GM23338 (cell line): ENCODE data around the gene IL26. TPM values are rescaled to one million over a fixed set of nuclear protein-coding genes. Genes with fewer than 3 reads are reported as not detected.

Source experiments
- ATAC-seq: fragments of 200-7000 bp; cut with Tn5 transposase; 3 replicates; pipeline ENCODE4 v1.9.1; 2020
- DNase-seq: peaks from one replicate; pipeline ENCODE4 v3.0.0-alpha.2; 2015; ENCODE audit warnings: low spot score
- H2AFZ ChIP-seq: fragments of 200-600 bp; sonication (generic); 2 replicates; pipeline ENCODE4 v1.8.0; 2016; ENCODE audit warnings: antibody characterized with exemption, mild to moderate bottlenecking, moderate library complexity
- H3F3A ChIP-seq: fragments of 200-600 bp; sonication (generic); replicated peaks from 2 replicates; pipeline ENCODE4 v1.8.0; 2017; ENCODE audit warnings: antibody characterized with exemption, mixed run types, low read depth
- H3K27ac ChIP-seq: fragments of 200-600 bp; sonication (generic); 2 replicates; pipeline ENCODE4 v1.6.1; 2016; ENCODE audit warnings: low read depth
- H3K27me3 ChIP-seq: fragments of 200-600 bp; sonication (generic); 2 replicates; pipeline ENCODE4 v1.8.0; 2016; ENCODE audit warnings: mild to moderate bottlenecking, mixed run types, moderate library complexity; ENCODE audit not compliant: insufficient read depth
- H3K36me3 ChIP-seq: fragments of 200-600 bp; sonication (generic); 2 replicates; pipeline ENCODE4 v1.8.0; 2016; ENCODE audit warnings: mild to moderate bottlenecking; ENCODE audit not compliant: insufficient read depth
- H3K4me1 ChIP-seq: fragments of 200-600 bp; sonication (generic); 2 replicates; pipeline ENCODE4 v1.8.0; 2016; ENCODE audit warnings: mild to moderate bottlenecking, moderate library complexity; ENCODE audit not compliant: insufficient read depth
- H3K4me2 ChIP-seq: fragments of 200-600 bp; sonication (generic); 2 replicates; pipeline ENCODE4 v1.7.1; 2017; ENCODE audit warnings: mixed run types
- H3K4me3 ChIP-seq: fragments of 200-600 bp; sonication (generic); 2 replicates; pipeline ENCODE4 v1.6.1; 2016; ENCODE audit warnings: mixed run types
- H3K79me2 ChIP-seq: fragments of 200-600 bp; sonication (generic); replicated peaks from 2 replicates; pipeline ENCODE4 v1.8.0; 2017; ENCODE audit warnings: mild to moderate bottlenecking; ENCODE audit not compliant: insufficient read depth
- H3K9me2 ChIP-seq: fragments of 200-600 bp; sonication (generic); 2 replicates; pipeline ENCODE4 v1.8.0; 2017; ENCODE audit not compliant: insufficient read depth
- H4K20me1 ChIP-seq: fragments of 200-600 bp; sonication (generic); replicated peaks from 2 replicates; pipeline ENCODE4 v1.8.0; 2017; ENCODE audit warnings: mild to moderate bottlenecking; ENCODE audit not compliant: insufficient read depth
- H3K27ac Mint-ChIP-seq: 2 replicates; pipeline ENCODE4 v1.8.0; 2020; ENCODE audit warnings: inconsistent platforms, mild to moderate bottlenecking, moderate library complexity, mixed read lengths
- H3K27me3 Mint-ChIP-seq: 3 replicates; pipeline ENCODE4 v1.8.0; 2022; ENCODE audit warnings: low read depth, mild to moderate bottlenecking, moderate library complexity, mixed read lengths, inconsistent platforms; ENCODE audit not compliant: insufficient read depth, poor library complexity
- H3K36me3 Mint-ChIP-seq: 3 replicates; pipeline ENCODE4 v1.8.0; 2021; ENCODE audit warnings: low read depth, mild to moderate bottlenecking, inconsistent platforms, moderate library complexity, mixed read lengths
- H3K4me1 Mint-ChIP-seq: 3 replicates; pipeline ENCODE4 v1.8.0; 2020; ENCODE audit warnings: mild to moderate bottlenecking, inconsistent platforms, mixed read lengths
- H3K4me3 Mint-ChIP-seq: 3 replicates; pipeline ENCODE4 v1.8.0; 2021; ENCODE audit warnings: moderate library complexity, mild to moderate bottlenecking, inconsistent platforms, mixed read lengths
- H3K9me3 Mint-ChIP-seq: 3 replicates; pipeline ENCODE4 v1.8.0; 2020; ENCODE audit warnings: moderate library complexity, mild to moderate bottlenecking, inconsistent platforms, mixed read lengths
- CREB1 ChIP-seq: fragments of 250-450 bp; sonication (Bioruptor Pico); IDR thresholded peaks from 2 replicates; pipeline ENCODE4 v1.5.0; 2020; ENCODE audit warnings: low read depth, mild to moderate bottlenecking, moderate library complexity
- EZH2 ChIP-seq: fragments of 200-600 bp; sonication (generic); IDR thresholded peaks from one replicate; pipeline ENCODE4 v1.8.0; 2017; ENCODE audit warnings: antibody characterized with exemption, mild to moderate bottlenecking, low read depth; ENCODE audit not compliant: unreplicated experiment
- EZH2phosphoT487 ChIP-seq: fragments of 200-600 bp; sonication (generic); IDR thresholded peaks from one replicate; pipeline ENCODE4 v1.8.1; 2018; ENCODE audit warnings: antibody characterized with exemption; ENCODE audit not compliant: unreplicated experiment
- JUNB ChIP-seq: IDR thresholded peaks from one replicate; pipeline ENCODE4 v1.6.1; 2016; ENCODE audit warnings: antibody characterized with exemption; ENCODE audit not compliant: unreplicated experiment
- NANOG ChIP-seq: IDR thresholded peaks from 2 replicates; pipeline ENCODE4 v1.6.1; 2016; ENCODE audit warnings: antibody characterized with exemption, borderline replicate concordance
- POLR2AphosphoS5 ChIP-seq: IDR thresholded peaks from 2 replicates; pipeline ENCODE4 v1.6.1; 2016; ENCODE audit warnings: antibody characterized with exemption, low read depth
- ZNF331 ChIP-seq: fragments of 250-450 bp; sonication (Bioruptor Pico); IDR thresholded peaks from 2 replicates; pipeline ENCODE4 v1.5.0; 2020; ENCODE audit warnings: low read depth, mild to moderate bottlenecking, moderate library complexity
- polyA plus RNA-seq: library from polyadenylated mRNA; unstranded; fragments of >200 nt; fragmentation: Nextera tagmentation; extraction: Ambion mirVana; gene quantifications from 2 replicates; pipeline ENCODE4 v1.2.1, GENCODE V29; 2016
- total RNA-seq: library from RNA; depleted of rRNA; stranded (reverse); fragments of >200 nt; shearing (Covaris generic); gene quantifications from 2 replicates; pipeline ENCODE4 v1.2.3, GENCODE V29; 2014
- TF ChIP-seq, protein P1 (sequence below): IDR thresholded peaks from one replicate; pipeline ENCODE4 v1.6.1; 2018; ENCODE audit warnings: antibody characterized with exemption; ENCODE audit not compliant: unreplicated experiment
- TF ChIP-seq, protein P2 (sequence below), 2 experiments: fragments of 200-600 bp in 1 of 2; sonication (generic) in 1 of 2; conservative IDR thresholded peaks; 2 replicates each; pipeline versions ENCODE4 v1.5.1 to v1.6.1; 2016 to 2017; ENCODE audit warnings: antibody characterized with exemption in 2 of 2, low read depth in 2 of 2, mild to moderate bottlenecking in 2 of 2, moderate library complexity in 1 of 2

IL26 gene
- total and polyA plus RNA-seq, 2 experiments from 2014 or later, result not detected

DNA sequence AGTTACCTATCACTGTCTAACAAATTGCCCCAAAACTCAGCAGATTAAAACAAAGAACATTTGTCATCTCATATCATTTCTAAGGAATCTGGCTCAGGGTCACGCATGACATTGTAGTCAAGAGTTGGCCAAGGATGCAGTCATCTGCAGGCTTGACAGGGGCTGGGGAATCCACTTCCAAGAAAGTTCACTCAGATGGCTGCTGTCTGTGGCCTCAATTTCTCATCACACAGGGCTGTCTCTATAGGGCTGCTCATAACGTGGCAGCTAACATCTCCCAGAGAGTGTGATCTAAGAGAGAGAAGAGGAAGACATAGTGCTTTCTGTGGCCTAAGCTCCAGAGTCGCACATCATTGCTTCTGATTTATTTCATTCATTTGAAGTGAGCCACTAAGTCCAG is 44.7 kb upstream of the IL26 start (continued):
- TF ChIP-seq, protein P1, sequence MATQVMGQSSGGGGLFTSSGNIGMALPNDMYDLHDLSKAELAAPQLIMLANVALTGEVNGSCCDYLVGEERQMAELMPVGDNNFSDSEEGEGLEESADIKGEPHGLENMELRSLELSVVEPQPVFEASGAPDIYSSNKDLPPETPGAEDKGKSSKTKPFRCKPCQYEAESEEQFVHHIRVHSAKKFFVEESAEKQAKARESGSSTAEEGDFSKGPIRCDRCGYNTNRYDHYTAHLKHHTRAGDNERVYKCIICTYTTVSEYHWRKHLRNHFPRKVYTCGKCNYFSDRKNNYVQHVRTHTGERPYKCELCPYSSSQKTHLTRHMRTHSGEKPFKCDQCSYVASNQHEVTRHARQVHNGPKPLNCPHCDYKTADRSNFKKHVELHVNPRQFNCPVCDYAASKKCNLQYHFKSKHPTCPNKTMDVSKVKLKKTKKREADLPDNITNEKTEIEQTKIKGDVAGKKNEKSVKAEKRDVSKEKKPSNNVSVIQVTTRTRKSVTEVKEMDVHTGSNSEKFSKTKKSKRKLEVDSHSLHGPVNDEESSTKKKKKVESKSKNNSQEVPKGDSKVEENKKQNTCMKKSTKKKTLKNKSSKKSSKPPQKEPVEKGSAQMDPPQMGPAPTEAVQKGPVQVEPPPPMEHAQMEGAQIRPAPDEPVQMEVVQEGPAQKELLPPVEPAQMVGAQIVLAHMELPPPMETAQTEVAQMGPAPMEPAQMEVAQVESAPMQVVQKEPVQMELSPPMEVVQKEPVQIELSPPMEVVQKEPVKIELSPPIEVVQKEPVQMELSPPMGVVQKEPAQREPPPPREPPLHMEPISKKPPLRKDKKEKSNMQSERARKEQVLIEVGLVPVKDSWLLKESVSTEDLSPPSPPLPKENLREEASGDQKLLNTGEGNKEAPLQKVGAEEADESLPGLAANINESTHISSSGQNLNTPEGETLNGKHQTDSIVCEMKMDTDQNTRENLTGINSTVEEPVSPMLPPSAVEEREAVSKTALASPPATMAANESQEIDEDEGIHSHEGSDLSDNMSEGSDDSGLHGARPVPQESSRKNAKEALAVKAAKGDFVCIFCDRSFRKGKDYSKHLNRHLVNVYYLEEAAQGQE, result no peak
- TF ChIP-seq EZH2phosphoT487 (no peak), POLR2AphosphoS5 (no peak), JUNB (no peak)

DNA sequence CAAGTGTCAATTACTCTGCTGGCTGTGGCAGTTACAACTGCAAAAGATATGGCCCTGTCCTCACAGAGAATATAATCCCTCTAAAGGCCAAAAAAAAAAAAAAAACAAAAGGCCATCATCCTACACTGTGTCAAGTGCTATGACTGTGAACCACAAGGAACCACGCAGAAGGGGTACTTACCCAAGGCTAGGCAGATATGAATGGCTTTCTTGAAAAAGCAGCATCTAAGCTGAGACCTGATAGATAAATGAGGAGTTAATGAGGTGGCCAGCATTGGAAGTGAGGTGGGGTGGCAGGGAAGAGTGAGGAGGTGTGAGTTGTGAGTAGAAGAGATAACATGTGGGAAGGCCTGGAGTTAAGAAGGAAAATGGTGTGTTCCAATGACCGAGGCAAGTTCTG is 44.2 kb upstream of the IL26 start:
- no peaks in the 10 kb centered on the region for H3K4me1 Mint-ChIP-seq
- Histone ChIP-seq H3K79me2 (no peaks in the 10 kb centered on the region), H3K4me1 (no peaks in the 10 kb centered on the region), H3K9me2 (peaks cover 6% of the 10 kb centered on the region), H3K4me3 (no peak overlapping the region), H3K4me2 (no peak overlapping the region), H3F3A (no peaks in the 10 kb centered on the region), H3K36me3 (no peaks in the 10 kb centered on the region), H2AFZ (no peak overlapping the region), H3K27me3 (no peaks in the 10 kb centered on the region), H3K27ac (no peak overlapping the region), H4K20me1 (no peaks in the 10 kb centered on the region)
- no peak overlapping the region for H3K27ac Mint-ChIP-seq
- H3K36me3 Mint-ChIP-seq, result no peaks in the 10 kb centered on the region
- no peaks in the 10 kb centered on the region for H3K27me3 Mint-ChIP-seq
- TF ChIP-seq EZH2 (no peak), POLR2AphosphoS5 (no peak), NANOG (no peak)
- TF ChIP-seq, protein P2, sequence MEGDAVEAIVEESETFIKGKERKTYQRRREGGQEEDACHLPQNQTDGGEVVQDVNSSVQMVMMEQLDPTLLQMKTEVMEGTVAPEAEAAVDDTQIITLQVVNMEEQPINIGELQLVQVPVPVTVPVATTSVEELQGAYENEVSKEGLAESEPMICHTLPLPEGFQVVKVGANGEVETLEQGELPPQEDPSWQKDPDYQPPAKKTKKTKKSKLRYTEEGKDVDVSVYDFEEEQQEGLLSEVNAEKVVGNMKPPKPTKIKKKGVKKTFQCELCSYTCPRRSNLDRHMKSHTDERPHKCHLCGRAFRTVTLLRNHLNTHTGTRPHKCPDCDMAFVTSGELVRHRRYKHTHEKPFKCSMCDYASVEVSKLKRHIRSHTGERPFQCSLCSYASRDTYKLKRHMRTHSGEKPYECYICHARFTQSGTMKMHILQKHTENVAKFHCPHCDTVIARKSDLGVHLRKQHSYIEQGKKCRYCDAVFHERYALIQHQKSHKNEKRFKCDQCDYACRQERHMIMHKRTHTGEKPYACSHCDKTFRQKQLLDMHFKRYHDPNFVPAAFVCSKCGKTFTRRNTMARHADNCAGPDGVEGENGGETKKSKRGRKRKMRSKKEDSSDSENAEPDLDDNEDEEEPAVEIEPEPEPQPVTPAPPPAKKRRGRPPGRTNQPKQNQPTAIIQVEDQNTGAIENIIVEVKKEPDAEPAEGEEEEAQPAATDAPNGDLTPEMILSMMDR (conservative IDR thresholded peaks at IDR 0.05; ENCODE audit: low read depth in 2 of 2), result no peak
- no peak overlapping the region for H3K4me3 Mint-ChIP-seq
- no peak for DNase-seq
- no peak for ATAC-seq
- no peaks in the 10 kb centered on the region for H3K9me3 Mint-ChIP-seq

DNA sequence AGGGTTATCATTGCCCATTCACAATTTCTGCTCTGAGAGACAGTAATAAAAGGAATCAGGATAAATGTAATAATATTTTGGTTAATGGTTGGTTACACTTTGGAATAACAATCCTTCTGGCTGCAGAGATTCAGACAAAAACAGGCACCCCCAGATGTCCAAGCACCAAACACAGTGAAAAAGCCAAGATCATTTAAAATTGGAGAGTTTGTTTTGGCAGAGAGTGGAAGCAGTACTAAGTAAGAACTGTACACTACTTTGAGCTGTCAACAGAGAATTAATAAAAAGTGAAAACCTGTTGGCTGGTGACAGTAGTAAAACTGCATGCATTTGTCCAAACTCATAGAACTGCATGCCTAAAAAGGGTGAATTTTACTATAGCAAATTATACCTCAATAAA is 43.4 kb upstream of the IL26 start:
- Histone ChIP-seq H3K27me3 (no peaks in the 10 kb centered on the region), H3K79me2 (no peaks in the 10 kb centered on the region), H3K9me2 (peaks cover 6% of the 10 kb centered on the region), H2AFZ (no peak overlapping the region), H4K20me1 (no peaks in the 10 kb centered on the region), H3K36me3 (no peaks in the 10 kb centered on the region), H3F3A (no peaks in the 10 kb centered on the region), H3K4me3 (no peak overlapping the region), H3K27ac (no peak overlapping the region), H3K4me2 (no peak overlapping the region), H3K4me1 (no peaks in the 10 kb centered on the region)
- H3K36me3 Mint-ChIP-seq, result no peaks in the 10 kb centered on the region
- H3K27ac Mint-ChIP-seq, result no peak overlapping the region
- H3K4me3 Mint-ChIP-seq, result no peak overlapping the region
- ATAC-seq, result no peak
- DNase-seq, result no peak
- H3K9me3 Mint-ChIP-seq, result no peaks in the 10 kb centered on the region
- no peaks in the 10 kb centered on the region for H3K4me1 Mint-ChIP-seq
- TF ChIP-seq POLR2AphosphoS5 (no peak), ZNF331 (CRISPR knock-in tag) (no peak), NANOG (no peak), CREB1 (no peak)
- no peaks in the 10 kb centered on the region for H3K27me3 Mint-ChIP-seq
